Spleen (tissue), 7 donors: ENCODE measurements around the gene RARA.

ENCODE experiments used
- CTCF ChIP-seq, 11 experiments: fragments of 200-600 bp in 7 of 11; fragments of 450-650 bp in 4 of 11; sonication (generic) in 4 of 11; IDR thresholded peaks in 8 of 11; conservative IDR thresholded peaks in 3 of 11; 1 replicate in 7 of 11; 2 replicates in 4 of 11; pipeline versions ENCODE4 v1.4.0 to v1.8.0; 2016 to 2021; ENCODE audit warnings: antibody characterized with exemption in 11 of 11, inconsistent platforms in 4 of 11, mild to moderate bottlenecking in 1 of 11
- POLR2A ChIP-seq, 3 donors: fragments of 450-650 bp; IDR thresholded peaks; one replicate each; pipeline ENCODE4 v1.5.1; 2017; ENCODE audit warnings: antibody characterized with exemption in 3 of 3, mild to moderate bottlenecking in 1 of 3
- POLR2AphosphoS5 ChIP-seq, 3 donors: sonication (generic); formaldehyde crosslinking; IDR thresholded peaks; one replicate each; pipeline ENCODE4 v1.5.1; 2017; ENCODE audit warnings: antibody characterized with exemption in 3 of 3
- donor health status: DM: no; HTN: no; CAD: no; lungs with moderate emphysema.
- donor health status: DM: no; HTN: no; CAD: no.
- donor health status: DM: no; HTN: no; CAD: no.

GRCh38 chr17:40351359-40352236 lies 42.6 kb downstream of the RARA start:
- TF ChIP-seq CTCF (IDR thresholded peaks at IDR 0.05 in 8 of 11, conservative IDR thresholded peaks at IDR 0.05 in 3 of 11) = no peak
- TF ChIP-seq POLR2AphosphoS5 (IDR thresholded peaks at IDR 0.05) = peak in 2 of 3 donors; percentile 51 to 75
- no peak for TF ChIP-seq POLR2A (IDR thresholded peaks at IDR 0.05)
